HG02870 (cell line): ENCODE data around the gene NOP10.
A peak's percentile ranks its signal among the peaks of the same experiment; 100 is the strongest.

Experiments
- ATAC-seq: cut with Tn5 transposase; IDR thresholded peaks from one replicate; pipeline ENCODE4 v1.9.1; 2021; ENCODE audit warnings: mild to moderate bottlenecking, moderate library complexity; ENCODE audit not compliant: unreplicated experiment

Gene NOP10

GRCh38 chr15:34334672-34335071, 8.3 kb downstream of the NOP10 start:
- no peak for ATAC-seq

DNA sequence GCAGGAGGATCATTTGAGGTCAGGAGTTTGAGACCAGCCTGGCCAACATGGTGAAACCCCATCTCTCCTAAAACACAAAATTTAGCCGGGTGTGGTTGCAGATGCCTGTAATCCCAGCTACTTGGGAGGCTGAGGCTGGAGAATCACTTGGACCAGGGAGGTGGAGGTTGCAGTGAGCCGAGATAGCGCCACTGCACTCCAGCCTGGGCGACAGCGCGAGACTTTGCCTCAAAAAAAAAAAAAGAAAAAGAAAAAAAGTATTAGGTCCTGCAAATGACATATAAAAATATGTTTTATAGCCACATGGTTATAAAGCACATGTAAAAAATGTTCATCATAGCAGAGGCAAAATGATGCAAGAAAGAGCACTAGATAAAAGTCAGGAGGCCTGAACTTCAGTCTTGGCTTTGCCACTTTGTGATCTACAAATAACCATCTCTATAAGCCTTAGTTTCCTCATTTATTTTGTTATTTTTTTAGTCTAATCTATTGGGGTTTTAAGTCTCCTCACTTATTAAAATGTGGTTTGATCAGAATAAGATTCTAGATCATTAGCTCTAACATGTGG, 10.3 kb downstream of the NOP10 start:
- no peak for ATAC-seq

DNA sequence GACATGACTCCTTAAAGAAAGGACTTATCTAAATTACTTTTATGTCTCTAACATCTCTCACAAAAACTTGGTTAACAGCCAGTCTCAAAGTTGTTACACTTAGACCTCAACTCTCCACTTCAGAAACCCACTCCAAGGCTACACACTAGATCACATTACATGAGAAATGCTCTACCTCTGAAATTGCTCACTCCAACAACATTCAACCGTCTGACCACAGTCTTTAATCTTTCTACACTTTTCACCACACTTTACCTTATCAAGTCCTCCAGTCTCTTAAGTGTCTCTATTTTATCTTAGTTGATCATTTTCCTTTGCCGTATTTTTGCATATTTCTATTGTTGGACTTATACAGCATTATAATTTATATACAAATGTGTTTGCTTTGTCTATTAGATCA, 11.1 kb downstream of the NOP10 start:
- ATAC-seq = no peak

GRCh38 chr15:34330279-34330678, 12.7 kb downstream of the NOP10 start:
- no peak for ATAC-seq

- no peak for ATAC-seq
Measured at GRCh38 chr15:34329006-34329405, 13.9 kb downstream of the NOP10 start.

- peak; percentile 41 for ATAC-seq
Measured at GRCh38 chr15:34327906-34328305, 15.0 kb downstream of the NOP10 start.

DNA sequence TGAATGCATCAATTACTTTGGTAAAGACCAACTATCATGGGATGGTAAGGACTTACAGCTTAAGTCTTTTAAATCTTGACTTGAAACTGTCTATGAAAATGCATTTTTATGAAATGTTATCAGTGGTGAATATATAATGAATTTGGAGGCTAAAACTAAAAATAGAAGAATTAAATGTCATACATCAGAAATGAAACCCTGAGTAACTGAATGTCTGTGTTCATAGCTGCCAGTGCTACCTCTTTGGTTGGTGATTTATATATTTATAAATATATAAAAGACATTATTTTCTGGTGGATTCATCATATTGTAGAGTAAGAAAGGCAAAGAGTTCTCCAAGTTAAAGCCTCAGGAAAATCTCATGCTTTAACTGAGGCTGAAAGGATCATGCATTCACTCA, 17.6 kb downstream of the NOP10 start:
- ATAC-seq = no peak

- no peak for ATAC-seq
Measured at GRCh38 chr15:34324933-34325332, 18.0 kb downstream of the NOP10 start.

DNA sequence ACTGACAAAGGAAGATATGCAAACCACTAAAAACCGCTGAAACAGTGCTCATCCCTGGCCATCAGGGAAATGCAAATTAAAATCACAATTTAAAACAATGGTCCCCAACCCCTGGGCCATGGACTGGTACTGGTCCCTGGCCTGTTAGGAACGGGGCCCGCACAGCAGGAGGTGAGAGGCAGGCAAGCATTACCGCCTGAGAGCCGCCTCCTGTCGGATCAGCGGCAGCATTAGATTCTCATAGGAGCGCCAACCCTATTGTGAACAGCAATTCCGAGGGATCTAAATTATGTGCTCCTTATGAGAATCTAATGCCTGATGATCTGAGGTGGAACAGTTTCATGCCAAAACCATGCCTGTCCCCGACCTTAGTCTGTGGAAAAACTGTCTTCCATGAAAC, 19.7 kb downstream of the NOP10 start:
- ATAC-seq = no peak

DNA sequence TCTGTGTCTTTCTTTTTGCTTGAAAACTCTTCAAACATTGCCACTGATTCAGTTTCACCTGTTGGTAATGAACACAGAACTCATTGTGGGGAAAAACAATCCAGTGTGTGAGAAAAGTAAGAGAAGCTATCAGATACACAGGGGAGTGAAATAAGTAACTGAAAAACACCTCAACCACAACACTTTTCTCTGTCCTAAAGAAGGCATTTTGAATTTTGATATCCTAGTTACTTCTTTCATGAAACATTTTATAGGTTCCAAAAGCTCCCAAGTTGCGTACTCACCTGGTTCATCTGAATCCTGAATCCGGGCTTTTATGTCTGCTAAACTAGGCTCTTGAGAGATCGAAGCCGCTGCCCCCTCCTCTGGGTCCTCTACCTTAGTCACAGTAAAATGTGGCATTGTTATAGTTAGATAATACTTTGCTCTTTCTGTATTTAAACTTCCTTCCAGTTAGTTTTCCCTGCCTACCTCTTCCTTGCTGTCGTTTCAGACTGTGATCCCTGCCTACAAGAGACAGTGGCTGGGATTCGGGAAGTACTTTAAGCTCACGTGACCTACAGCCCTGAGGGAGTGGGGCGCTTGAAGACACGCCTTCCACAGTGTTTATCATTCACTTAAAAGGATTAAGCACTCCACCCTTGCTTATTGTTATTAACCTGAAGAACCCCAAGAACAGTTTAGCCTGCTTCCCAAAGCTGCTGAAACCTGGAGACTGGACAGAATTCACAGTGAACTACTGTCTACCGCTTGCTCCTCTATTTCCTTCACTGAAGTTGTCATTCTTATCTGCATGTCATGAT, 24.5 kb downstream of the NOP10 start:
- peak; percentile 70 for ATAC-seq

GRCh38 chr15:34314491-34315490, 28.1 kb downstream of the NOP10 start:
- no peak for ATAC-seq

DNA sequence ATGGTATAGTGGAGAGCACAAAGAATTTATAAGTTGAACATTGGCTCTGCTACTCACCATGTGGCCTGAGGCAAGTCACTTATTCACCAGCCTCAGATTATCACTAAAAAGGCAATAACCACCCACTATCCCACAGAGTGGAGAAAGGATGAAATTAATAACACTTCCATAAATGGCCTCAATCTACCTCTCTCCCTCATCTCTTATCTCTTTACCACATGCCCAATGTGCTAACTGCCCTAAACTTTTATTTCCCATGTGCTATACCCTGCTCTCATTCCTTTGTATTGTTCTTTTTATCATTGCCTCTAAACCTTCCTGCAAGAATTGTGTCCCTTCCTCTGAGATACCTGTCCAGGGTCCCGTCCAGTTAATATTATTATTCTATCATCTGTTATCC, 31.4 kb downstream of the NOP10 start:
- ATAC-seq = no peak

GRCh38 chr15:34304613-34305012, 38.3 kb downstream of the NOP10 start:
- ATAC-seq = no peak

DNA sequence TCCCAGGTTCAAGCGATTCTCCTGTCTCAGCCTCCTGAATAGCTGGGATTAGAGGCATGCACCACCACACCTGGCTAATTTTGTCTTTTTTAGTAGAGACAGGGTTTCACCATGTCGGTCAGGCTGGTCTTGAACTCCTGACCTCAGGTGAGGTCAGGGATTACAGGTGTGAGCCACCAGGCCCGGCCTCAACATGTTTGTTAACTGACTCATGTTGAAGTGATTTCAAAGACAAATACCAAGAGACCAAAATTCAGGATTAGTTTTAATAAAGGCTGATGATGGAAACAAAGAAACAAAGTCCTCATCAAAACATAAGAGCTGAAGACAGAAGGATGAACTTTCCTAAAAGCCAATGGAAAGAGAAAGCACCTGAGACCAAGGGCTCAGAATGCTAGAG, 41.9 kb downstream of the NOP10 start:
- ATAC-seq = no peak

DNA sequence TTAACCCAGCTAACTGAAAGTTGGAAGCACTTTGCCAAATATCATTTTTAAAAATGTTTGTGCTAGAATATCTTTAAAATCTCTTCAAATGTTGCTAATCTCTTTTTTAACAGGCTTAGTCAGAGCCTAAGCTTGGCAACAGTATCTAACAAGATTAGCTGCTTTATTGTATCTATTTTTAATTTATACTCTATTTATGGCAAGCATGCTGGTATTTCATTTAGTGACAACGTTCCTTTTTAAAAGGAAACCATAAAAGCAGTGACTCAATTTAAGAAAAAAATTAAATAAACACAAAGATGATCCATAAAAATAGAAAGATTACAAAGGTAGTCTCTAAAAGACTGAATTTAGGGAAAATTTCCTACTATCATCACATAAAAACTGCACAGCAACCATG, 45.9 kb downstream of the NOP10 start:
- no peak for ATAC-seq

DNA sequence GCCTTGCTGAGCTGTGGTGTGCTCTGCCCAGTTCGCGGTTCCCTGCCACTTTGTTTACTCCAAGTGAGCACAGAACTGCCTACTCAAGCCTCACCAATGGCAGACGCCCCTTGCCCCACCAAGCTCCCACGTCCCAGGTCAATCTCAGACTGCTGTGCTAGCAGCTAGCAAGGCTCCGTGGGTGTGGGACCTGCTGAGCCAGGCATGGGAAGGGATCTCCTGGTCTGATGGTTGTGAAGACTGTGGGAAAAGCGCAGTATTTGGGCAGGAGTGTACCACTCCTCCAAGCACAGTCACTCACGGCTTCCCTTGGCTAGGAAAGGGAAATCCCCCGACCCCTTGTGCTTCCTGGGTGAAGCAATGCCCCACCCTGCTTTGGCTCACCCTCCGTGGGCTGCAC, 50.3 kb downstream of the NOP10 start:
- ATAC-seq = no peak
